NAMALWA (cell line): ENCODE results near the gene SLC2A5.
A peak's percentile ranks its signal among the peaks of the same experiment; 100 is the strongest.
"Not testable (repeated sequence)": the region's sequence is repeated elsewhere in the genome, so short reads cannot be mapped to it uniquely, and the experiment has no call there.

Experiments used
- DNase-seq: peaks from one replicate; pipeline ENCODE4 v3.0.0-alpha.2; 2015; ENCODE audit warnings: low spot score

Gene SLC2A5

GRCh38 chr1:9005395-9005708 is 64.1 kb downstream of the SLC2A5 start:
- DNase-seq, result no peak

GRCh38 chr1:9004700-9005394 is 64.6 kb downstream of the SLC2A5 start:
- peak; percentile 91 for DNase-seq

- no peak for DNase-seq
These were observed 65.3 kb downstream of the SLC2A5 start for GRCh38 chr1:9004031-9004699.

- DNase-seq, result not testable (repeated sequence)
These were observed 67.2 kb downstream of the SLC2A5 start for GRCh38 chr1:9002215-9002560.

DNA sequence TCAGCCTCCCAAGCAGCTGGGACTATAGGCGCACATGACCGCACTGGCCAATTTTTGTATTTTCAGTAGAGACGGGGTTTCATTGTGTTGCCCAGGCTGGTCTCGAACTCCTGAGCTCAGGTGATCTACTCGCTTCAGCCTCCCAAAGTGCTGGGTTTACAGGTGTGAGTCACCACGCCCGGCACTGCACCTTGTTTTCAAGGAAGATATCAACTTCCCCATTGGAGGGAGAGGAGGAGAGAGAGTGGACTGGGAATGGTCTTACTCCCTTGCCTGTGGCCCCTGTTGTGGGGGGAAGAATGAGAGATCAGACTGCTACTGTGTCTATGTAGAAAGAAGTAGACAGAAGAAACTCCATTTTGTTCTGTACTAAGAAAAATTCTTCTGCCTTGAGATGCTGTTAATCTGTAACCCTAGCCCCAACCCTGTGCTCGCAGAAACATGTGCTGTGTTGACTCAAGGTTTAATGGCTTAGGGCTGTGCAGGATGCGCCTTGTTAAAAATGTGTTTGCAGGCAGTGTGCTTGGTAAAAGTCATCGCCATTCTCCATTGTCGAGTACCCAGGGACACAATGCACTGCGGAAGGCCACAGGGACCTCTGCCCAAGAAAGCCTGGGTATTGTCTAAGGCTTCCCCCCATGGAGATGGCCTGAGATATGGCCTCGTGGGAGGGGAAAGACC is 67.8 kb downstream of the SLC2A5 start:
- not testable (repeated sequence) for DNase-seq

GRCh38 chr1:8993962-8994675 is 75.3 kb downstream of the SLC2A5 start:
- DNase-seq, result not testable (repeated sequence)

DNA sequence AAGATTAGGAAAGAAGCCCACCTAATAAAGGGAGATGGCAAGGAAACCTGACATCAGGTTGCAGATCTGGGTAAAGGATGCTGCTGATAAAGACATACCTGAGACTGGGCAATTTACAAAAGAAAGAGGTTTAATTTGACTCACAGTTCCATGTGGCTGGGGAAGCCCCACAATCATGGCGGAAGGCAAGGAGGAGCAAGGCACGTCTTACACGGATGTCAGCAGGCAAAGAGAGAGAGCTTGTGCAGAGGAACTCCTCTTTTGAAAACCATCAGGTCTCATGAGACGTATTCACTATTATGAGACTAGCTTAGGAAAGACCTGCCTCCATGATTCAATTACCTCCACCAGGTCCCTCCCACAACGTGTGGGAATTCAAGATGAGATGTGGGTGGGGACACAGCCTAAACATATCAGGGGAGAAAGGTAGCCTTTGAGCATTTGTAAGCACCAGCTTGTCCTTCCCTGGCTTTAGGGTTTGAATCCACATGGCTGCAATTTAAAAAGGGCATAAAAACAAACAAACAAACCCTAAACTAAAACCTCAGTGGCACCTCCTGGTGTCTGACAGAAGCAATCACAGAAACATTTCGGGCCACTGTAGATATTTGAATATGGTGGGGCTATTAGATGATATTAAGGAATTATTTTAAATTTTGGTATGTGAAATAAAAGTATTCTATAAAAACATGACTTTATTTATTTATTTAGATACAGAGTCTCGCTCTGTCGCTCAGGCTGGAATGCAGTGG is 76.3 kb downstream of the SLC2A5 start:
- no peak for DNase-seq

GRCh38 chr1:8989821-8990220 is 79.6 kb downstream of the SLC2A5 start:
- DNase-seq, result no peak

DNA sequence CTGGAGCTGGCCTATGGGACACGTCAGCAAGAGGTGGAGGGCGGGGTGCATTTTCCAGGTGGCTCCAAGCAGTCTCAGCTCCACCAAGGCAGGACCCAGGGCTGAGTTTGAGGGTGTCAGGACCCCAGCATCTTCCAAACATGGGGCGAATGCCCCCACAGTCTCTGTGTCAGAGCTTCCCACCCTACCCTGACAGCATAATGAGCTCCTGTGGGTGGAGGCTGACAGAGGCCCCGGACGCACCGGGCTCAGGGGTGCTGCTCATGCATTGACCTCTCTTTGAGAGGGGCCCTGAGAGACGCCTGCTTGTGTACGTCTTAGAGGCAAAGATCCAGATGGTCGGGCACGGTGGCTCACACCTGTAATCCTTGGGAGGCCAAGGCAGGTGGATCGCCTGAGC is 80.4 kb downstream of the SLC2A5 start:
- DNase-seq, result no peak

GRCh38 chr1:8988618-8988967 is 80.8 kb downstream of the SLC2A5 start:
- no peak for DNase-seq

DNA sequence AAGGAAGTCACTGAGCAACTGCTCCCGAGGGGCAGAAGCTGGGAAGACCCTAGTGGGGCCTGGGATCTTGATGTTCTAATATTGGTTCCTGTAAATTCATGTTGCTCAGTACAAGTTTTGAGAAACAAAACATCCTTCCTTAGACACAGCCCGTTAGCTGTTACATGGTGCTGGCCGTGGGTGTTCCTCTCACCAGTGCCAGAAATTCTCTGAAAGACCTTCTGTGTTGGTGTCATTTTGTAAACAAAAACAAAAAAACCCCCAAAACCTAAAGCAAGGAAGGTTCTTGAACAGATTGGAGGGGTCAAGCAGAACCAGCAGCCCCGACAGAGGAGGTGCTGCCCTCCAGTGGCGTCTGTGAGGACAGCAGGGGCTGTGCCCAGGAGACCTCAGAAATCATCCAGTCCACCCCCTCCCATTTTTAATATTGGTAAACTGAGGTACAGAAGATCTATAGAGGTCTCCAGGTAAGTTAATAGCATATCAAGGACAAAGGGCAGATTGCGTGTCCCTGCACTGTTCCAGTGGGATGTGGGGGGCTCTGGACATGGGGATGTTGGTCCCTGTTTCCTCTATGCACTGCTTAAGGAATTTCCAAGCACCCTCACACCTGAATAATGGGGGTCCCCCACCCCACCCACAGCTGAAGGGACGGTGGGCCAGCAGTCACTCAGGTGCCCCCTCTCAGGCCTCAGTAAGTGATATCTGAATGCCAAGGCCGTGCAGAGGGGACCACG is 81.4 kb downstream of the SLC2A5 start:
- DNase-seq, result peak; percentile 85

DNA sequence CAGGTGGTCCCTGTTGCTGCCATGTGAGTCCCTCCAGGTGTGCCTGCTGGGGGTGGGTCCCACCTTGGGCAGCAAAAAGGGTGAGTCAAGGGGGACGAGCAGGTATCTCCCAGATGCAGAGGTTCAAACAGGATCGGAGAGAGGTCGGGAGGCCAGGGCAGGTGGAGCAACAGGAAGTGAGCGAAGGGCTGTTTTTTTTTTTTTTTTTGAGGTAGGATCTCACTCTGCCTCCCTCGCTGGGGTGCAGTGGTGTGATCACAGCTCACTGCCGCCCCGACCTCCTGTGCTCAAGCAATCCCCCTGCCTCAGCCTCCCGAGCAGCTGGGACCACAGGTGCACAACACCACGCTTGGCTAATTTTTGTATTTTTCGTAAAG is 82.6 kb downstream of the SLC2A5 start:
- peak; percentile 84 for DNase-seq

DNA sequence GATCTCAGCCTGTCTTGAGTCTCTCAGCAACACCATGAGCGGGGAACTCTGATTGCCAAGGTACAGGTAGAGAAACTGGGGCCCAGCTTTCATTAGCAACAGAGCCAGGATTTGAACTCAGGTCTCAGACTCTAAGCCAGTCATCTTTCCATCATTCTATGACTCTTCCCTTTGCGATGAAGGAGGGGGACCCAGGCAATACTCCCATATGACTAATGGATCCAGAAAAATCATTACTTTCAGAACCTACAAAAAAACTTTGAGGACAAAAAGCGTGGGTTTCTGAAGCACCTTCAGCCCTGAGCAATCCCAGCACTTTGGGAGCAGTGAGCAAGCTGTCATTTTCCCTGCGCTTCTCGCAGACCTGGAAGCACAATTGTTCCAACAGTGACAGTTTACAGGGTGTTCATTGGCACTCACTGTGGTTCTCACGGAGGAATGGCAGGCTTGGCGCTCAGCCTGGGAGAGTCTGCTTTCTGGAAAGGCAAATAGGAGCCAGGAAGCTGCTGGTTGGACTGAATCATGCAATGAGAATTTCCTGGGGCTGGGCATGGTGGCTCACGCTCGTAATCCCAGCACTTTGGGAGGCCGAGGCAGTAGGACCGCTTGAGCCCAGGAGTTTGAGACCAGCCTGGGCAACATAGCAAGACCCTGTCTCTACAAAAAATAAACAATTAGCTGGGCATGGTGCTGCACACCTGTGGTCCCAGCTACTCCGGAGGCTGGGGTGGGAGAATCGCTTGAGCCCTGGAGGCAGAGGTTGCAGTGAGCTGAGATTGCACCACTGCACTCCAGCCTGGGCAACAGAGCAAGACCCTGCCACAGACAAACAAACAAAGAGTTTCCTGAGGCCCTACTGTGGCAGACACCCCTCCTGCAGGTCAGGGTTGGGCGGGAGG is 83.3 kb downstream of the SLC2A5 start:
- DNase-seq, result no peak
